Measurements from ENCODE around the gene CDK11A. TPM values are rescaled to one million over a fixed set of nuclear protein-coding genes. Genes with fewer than 3 reads are reported as not detected.
"Not testable (repeated sequence)": the region's sequence is repeated elsewhere in the genome, so short reads cannot be mapped to it uniquely, and the experiment has no call there.

The CDK11A gene
- total and polyA plus RNA-seq, 4 donors, result 16.5 to 45.1 (median 27.3) TPM

DNA sequence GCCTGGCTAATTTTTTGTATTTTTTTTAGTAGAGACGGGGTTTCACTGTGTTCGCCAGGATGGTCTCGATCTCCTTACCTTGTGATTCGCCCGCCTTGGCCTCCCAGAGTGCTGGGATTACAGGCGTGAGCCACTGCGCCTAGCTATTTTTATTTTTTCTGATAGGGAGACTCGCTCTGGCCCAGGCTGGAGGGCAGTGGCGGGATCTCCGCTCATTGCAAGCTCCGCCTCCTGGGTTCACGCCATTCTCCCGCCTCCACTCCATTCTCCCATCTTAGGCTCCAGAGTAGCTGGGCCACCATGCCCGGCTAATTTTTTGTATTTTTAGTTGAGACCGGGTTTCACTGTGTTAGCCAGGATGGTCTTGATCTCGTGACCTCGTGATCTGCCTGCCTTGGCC is 1.9 kb upstream of the CDK11A start:
- ATAC-seq (ENCODE audit: insufficient read depth, low FRiP score); DNase-seq; H3K9ac ChIP-seq (ENCODE audit: insufficient read depth in 1 of 2, low read length in 2 of 2); H3K4me1 ChIP-seq (ENCODE audit: control insufficient read depth in 5 of 5, insufficient read depth in 5 of 5, low read length in 5 of 5); H3K36me3 ChIP-seq (ENCODE audit: control insufficient read depth in 4 of 4, insufficient read depth in 4 of 4, low read length in 4 of 4); H3K27me3 ChIP-seq (ENCODE audit: control insufficient read depth in 3 of 3, insufficient read depth in 3 of 3, low read length in 2 of 3); H3K9me3 ChIP-seq (ENCODE audit: control insufficient read depth in 4 of 4, insufficient read depth in 3 of 4, low read length in 3 of 4); H3K4me3 ChIP-seq; H3K27ac ChIP-seq (ENCODE audit: low read depth in 1 of 2, low read length in 1 of 2): not testable (repeated sequence)
- WGBS, 2 donors, result 97 to 98% methylated on average over 17 of the region's 17 CpGs

DNA sequence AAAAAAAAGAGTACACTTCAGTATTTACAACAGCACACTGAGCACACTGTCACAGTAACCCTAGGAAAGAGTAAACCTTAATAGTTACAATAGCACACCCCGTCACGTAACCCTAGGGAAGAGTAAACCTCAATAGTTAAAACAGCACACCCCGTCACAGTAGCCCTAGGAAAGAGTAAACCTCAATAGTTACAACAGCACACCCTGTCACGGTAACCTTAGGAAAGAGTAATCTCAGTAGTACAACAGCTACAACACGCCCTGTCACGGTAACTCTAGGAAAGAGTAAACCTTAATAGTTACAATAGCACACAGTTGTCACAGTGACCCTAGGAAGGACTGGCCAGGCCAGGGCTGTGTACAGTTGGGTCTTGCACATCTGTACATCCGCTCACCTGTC is 3.0 kb downstream of the CDK11A start:
- H3K9ac ChIP-seq (ENCODE audit: insufficient read depth in 1 of 2, low read length in 2 of 2), result no peak overlapping the region
- WGBS, 2 donors, result 75 to 81% methylated on average over 7 of the region's 7 CpGs
- H3K9me3 ChIP-seq (ENCODE audit: control insufficient read depth in 4 of 4, insufficient read depth in 3 of 4, low read length in 3 of 4), result no peaks in the 10 kb centered on the region
- H3K4me1 ChIP-seq (ENCODE audit: control insufficient read depth in 5 of 5, insufficient read depth in 5 of 5, low read length in 5 of 5), result no peaks in the 10 kb centered on the region
- TF ChIP-seq, protein P1, sequence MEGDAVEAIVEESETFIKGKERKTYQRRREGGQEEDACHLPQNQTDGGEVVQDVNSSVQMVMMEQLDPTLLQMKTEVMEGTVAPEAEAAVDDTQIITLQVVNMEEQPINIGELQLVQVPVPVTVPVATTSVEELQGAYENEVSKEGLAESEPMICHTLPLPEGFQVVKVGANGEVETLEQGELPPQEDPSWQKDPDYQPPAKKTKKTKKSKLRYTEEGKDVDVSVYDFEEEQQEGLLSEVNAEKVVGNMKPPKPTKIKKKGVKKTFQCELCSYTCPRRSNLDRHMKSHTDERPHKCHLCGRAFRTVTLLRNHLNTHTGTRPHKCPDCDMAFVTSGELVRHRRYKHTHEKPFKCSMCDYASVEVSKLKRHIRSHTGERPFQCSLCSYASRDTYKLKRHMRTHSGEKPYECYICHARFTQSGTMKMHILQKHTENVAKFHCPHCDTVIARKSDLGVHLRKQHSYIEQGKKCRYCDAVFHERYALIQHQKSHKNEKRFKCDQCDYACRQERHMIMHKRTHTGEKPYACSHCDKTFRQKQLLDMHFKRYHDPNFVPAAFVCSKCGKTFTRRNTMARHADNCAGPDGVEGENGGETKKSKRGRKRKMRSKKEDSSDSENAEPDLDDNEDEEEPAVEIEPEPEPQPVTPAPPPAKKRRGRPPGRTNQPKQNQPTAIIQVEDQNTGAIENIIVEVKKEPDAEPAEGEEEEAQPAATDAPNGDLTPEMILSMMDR (IDR thresholded peaks at IDR 0.05; ENCODE audit: control extremely low read depth, extremely low read depth), result no peak
- H3K4me3 ChIP-seq, result no peak overlapping the region
- peaks cover 5 to 20% (median 8%) of the 10 kb centered on the region in 4 donors for H3K36me3 ChIP-seq (ENCODE audit: control insufficient read depth in 4 of 4, insufficient read depth in 4 of 4, low read length in 4 of 4)
- no peaks in the 10 kb centered on the region for H3K27me3 ChIP-seq (ENCODE audit: control insufficient read depth in 3 of 3, insufficient read depth in 3 of 3, low read length in 2 of 3)
- H3K27ac ChIP-seq (ENCODE audit: low read depth in 1 of 2, low read length in 1 of 2), result no peak overlapping the region
- ATAC-seq (ENCODE audit: insufficient read depth, low FRiP score) (no peak), DNase-seq (no peak)

DNA sequence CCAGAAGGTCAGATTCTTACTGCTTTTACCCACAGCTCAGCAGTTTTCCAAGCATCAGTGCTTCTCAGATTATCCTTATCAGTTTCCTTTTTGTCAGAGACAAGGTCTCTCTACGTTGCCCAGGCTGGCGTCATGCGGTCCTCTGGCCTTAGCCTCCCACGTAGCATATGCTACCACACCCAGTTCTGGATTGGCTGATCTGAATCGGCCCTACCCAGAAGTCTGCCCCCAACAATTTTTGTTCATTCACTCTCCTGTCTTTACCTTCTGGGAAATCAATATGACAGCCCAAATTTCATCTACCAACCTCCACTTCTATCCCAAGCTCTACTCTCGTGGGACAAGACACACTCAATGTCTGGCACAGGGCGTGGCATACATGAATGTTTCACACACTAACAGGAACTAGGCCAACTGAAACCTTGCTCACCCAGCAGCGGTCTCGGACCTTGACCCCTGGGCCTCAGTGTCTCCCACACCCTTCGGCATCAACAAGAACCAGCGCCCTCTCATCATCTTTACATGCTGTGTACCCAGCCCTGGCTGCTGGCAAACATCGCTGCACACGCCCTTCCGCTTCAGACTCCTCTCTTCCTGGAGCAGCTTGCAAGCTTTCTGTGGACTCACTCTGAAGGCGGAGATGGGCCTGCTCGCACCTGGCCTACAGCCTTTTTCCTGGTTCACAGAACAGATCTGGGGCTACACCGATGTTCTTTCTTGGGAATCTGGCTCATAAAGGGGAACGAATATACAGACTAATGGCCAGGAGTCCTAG is 8.9 kb downstream of the CDK11A start:
- H3K4me1 ChIP-seq (ENCODE audit: control insufficient read depth in 5 of 5, insufficient read depth in 5 of 5, low read length in 5 of 5); H3K4me3 ChIP-seq; DNase-seq; H3K9ac ChIP-seq (ENCODE audit: insufficient read depth in 1 of 2, low read length in 2 of 2); H3K9me3 ChIP-seq (ENCODE audit: control insufficient read depth in 4 of 4, insufficient read depth in 3 of 4, low read length in 3 of 4); ATAC-seq (ENCODE audit: insufficient read depth, low FRiP score); H3K27me3 ChIP-seq (ENCODE audit: control insufficient read depth in 3 of 3, insufficient read depth in 3 of 3, low read length in 2 of 3); H3K27ac ChIP-seq (ENCODE audit: low read depth in 1 of 2, low read length in 1 of 2): not testable (repeated sequence)
- 88 to 90% methylated on average over 9 to 15 of the region's 18 CpGs for WGBS, 2 donors
- H3K36me3 ChIP-seq (ENCODE audit: control insufficient read depth in 4 of 4, insufficient read depth in 4 of 4, low read length in 4 of 4), result peaks cover 0 to 14% (median 9%) of the 10 kb centered on the region in 4 donors

DNA sequence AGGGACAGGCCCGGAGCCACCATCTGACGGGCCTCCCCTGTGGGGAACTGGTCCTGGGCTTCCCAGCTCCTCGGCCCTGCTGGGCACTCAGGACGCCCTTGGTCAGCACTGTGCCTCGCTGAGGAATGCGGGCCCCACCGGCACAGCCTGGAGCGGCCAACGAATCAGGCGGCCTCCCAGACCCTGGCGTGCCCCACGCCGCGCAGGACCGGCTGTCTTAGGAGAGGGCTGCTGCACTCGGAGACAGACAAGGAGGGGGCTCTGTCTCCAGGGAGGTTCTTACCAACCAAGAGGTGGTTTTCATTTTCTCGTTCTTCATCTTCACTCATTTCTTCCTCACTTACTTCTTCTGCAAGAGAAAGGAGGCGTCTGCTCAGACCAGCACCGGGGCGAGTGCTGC is 16.3 kb downstream of the CDK11A start:
- not testable (repeated sequence) for H3K27ac ChIP-seq (ENCODE audit: low read depth in 1 of 2, low read length in 1 of 2); ATAC-seq (ENCODE audit: insufficient read depth, low FRiP score); H3K36me3 ChIP-seq (ENCODE audit: control insufficient read depth in 4 of 4, insufficient read depth in 4 of 4, low read length in 4 of 4); H3K4me3 ChIP-seq; H3K9me3 ChIP-seq (ENCODE audit: control insufficient read depth in 4 of 4, insufficient read depth in 3 of 4, low read length in 3 of 4); H3K4me1 ChIP-seq (ENCODE audit: control insufficient read depth in 5 of 5, insufficient read depth in 5 of 5, low read length in 5 of 5); DNase-seq; H3K9ac ChIP-seq (ENCODE audit: insufficient read depth in 1 of 2, low read length in 2 of 2); H3K27me3 ChIP-seq (ENCODE audit: control insufficient read depth in 3 of 3, insufficient read depth in 3 of 3, low read length in 2 of 3)
- 98 to 100% methylated on average over 1 to 11 of the region's 20 CpGs for WGBS, 2 donors

DNA sequence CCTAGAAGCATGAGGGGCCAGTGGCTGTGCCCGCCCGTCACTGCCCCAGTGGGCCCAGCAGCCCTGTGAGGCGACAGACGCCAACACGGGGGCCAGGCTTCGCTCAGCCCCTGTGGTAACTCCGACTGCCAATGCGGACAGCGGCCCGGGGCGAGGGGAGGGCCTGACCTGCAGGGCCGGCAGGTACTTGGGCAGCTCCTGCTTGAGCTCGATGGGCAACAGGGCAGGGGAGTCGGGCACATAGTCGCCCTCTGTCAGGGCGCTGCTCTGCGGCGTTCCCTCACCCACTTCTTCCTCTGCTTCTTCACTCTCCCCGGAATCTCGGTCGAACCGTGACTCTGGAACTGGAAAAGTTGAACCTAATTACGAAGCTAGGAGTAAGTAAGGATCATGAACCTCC is 16.9 kb downstream of the CDK11A start:
- H3K27me3 ChIP-seq (ENCODE audit: control insufficient read depth in 3 of 3, insufficient read depth in 3 of 3, low read length in 2 of 3); H3K36me3 ChIP-seq (ENCODE audit: control insufficient read depth in 4 of 4, insufficient read depth in 4 of 4, low read length in 4 of 4); H3K4me1 ChIP-seq (ENCODE audit: control insufficient read depth in 5 of 5, insufficient read depth in 5 of 5, low read length in 5 of 5); DNase-seq; H3K9ac ChIP-seq (ENCODE audit: insufficient read depth in 1 of 2, low read length in 2 of 2); H3K27ac ChIP-seq (ENCODE audit: low read depth in 1 of 2, low read length in 1 of 2); H3K4me3 ChIP-seq; ATAC-seq (ENCODE audit: insufficient read depth, low FRiP score); H3K9me3 ChIP-seq (ENCODE audit: control insufficient read depth in 4 of 4, insufficient read depth in 3 of 4, low read length in 3 of 4): not testable (repeated sequence)
- 97% methylated on average over 15 of the region's 23 CpGs; no CpG with 5 or more reads in 1 of the 2 donors for WGBS, 2 donors

DNA sequence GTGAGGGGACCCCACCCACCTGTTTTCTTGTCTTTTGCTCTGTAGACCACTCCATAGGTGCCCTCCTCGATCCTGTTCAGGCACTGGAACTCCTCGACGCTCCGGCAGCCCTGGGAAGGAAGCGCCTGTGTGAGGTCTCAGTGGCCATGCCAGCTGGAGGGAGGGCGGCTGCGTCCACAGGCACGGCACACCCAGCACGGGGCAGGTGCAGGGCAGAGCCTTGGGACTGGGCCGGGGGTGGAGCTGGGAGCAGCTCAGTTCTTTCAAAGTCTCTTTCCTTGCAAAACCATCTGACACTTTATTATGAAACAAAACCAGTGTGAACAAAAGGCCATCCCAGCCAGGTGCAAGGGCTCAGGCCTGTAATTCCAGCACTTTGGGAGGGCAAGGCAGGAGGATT is 18.5 kb downstream of the CDK11A start:
- 91 to 97% methylated on average over 5 to 6 of the region's 10 CpGs for WGBS, 2 donors
- not testable (repeated sequence) for DNase-seq; H3K27me3 ChIP-seq (ENCODE audit: control insufficient read depth in 3 of 3, insufficient read depth in 3 of 3, low read length in 2 of 3); H3K27ac ChIP-seq (ENCODE audit: low read depth in 1 of 2, low read length in 1 of 2); H3K9ac ChIP-seq (ENCODE audit: insufficient read depth in 1 of 2, low read length in 2 of 2); ATAC-seq (ENCODE audit: insufficient read depth, low FRiP score); H3K9me3 ChIP-seq (ENCODE audit: control insufficient read depth in 4 of 4, insufficient read depth in 3 of 4, low read length in 3 of 4); H3K4me3 ChIP-seq; H3K36me3 ChIP-seq (ENCODE audit: control insufficient read depth in 4 of 4, insufficient read depth in 4 of 4, low read length in 4 of 4); H3K4me1 ChIP-seq (ENCODE audit: control insufficient read depth in 5 of 5, insufficient read depth in 5 of 5, low read length in 5 of 5)

DNA sequence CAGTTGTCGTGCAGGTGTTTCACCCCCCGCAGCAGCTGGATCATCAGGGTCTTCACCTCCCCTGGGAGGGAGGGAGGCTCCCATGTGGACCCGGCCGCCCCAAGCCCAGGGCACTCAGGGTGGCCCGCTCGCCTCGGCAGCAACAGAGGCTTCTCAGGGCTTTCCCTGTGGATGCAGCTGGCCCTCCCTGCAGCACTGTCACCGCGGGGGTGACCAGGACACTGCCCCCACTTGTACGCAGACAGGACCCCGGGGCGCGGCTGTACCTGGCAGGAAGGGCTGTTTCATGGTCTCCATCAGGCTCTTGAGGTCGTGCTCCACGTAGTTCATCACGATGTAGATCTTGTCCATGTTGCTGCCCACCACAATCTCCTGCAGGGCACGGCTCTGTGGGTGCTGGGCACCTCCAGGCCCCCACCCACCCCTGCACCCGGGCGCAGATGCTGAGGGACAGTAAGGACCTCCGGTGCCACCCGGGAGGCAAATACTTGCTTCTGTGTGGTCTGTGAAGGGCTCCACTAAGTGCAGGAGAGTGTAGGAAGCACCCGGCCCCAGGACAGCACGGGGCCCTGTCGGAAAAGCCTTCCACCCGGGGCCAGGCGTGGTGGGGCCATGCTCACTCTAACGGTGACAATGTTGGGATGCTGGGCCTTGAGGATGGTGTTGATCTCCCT is 19.7 kb downstream of the CDK11A start:
- not testable (repeated sequence) for H3K27me3 ChIP-seq (ENCODE audit: control insufficient read depth in 3 of 3, insufficient read depth in 3 of 3, low read length in 2 of 3); ATAC-seq (ENCODE audit: insufficient read depth, low FRiP score); H3K4me3 ChIP-seq; H3K9me3 ChIP-seq (ENCODE audit: control insufficient read depth in 4 of 4, insufficient read depth in 3 of 4, low read length in 3 of 4); H3K4me1 ChIP-seq (ENCODE audit: control insufficient read depth in 5 of 5, insufficient read depth in 5 of 5, low read length in 5 of 5); DNase-seq; H3K36me3 ChIP-seq (ENCODE audit: control insufficient read depth in 4 of 4, insufficient read depth in 4 of 4, low read length in 4 of 4); H3K9ac ChIP-seq (ENCODE audit: insufficient read depth in 1 of 2, low read length in 2 of 2); H3K27ac ChIP-seq (ENCODE audit: low read depth in 1 of 2, low read length in 1 of 2)
- 96% methylated on average over 15 to 27 of the region's 27 CpGs for WGBS, 2 donors

All from lung (tissue), 12 donors.